Keratinocyte (primary cell): ENCODE measurements around the gene GPRC5C. TPM values are rescaled to one million over a fixed set of nuclear protein-coding genes. Genes with fewer than 3 reads are reported as not detected.

Source experiments
- DNase-seq: peaks from one replicate; pipeline ENCODE4 v3.0.0-alpha.2; 2011; ENCODE audit warnings: low read depth, missing footprints, low spot score
- FAIRE-seq: peaks from 2 replicates; lab custom pipeline; 2011; peaks lifted over from hg19 to GRCh38; lab: Jason Lieb, UNC
- H2AFZ ChIP-seq: 2 replicates; pipeline ENCODE4 v1.6.0; 2012; ENCODE audit warnings: low read length, control low read depth, inconsistent platforms; ENCODE audit not compliant: control insufficient read depth
- H3K27ac ChIP-seq: 2 replicates; pipeline ENCODE4 v1.5.1; 2011; ENCODE audit warnings: low read length; ENCODE audit not compliant: control insufficient read depth, insufficient read depth
- H3K27me3 ChIP-seq: 3 replicates; pipeline ENCODE4 v1.6.0; 2011; ENCODE audit warnings: low read length; ENCODE audit not compliant: control insufficient read depth, insufficient read depth; ENCODE audit errors: extremely low read depth
- H3K36me3 ChIP-seq, 2 experiments: 2 replicates in 1 of 2; 3 replicates in 1 of 2; pipeline ENCODE4 v1.5.1; 2011; ENCODE audit warnings: low read length in 2 of 2, mild to moderate bottlenecking in 1 of 2; ENCODE audit not compliant: control insufficient read depth in 2 of 2, insufficient read depth in 2 of 2; ENCODE audit errors: extremely low read depth in 1 of 2
- H3K4me1 ChIP-seq: 3 replicates; pipeline ENCODE4 v1.5.1; 2011; ENCODE audit warnings: low read length; ENCODE audit not compliant: control insufficient read depth, insufficient read depth; ENCODE audit errors: extremely low read depth
- H3K4me2 ChIP-seq: 3 replicates; pipeline ENCODE4 v1.6.0; 2011; ENCODE audit warnings: low read depth, low read length; ENCODE audit not compliant: control insufficient read depth, insufficient read depth; ENCODE audit errors: extremely low read depth
- H3K4me3 ChIP-seq, 3 experiments: fragments of 200-600 bp in 1 of 3; sonication (generic) in 1 of 3; 2 replicates in 2 of 3; 3 replicates in 1 of 3; pipeline ENCODE4 v1.5.1; 2011 to 2016; ENCODE audit warnings: low read length in 3 of 3, mild to moderate bottlenecking in 3 of 3, control low read depth in 2 of 3, inconsistent platforms in 1 of 3, low read depth in 1 of 3, mixed read lengths in 1 of 3, mixed run types in 1 of 3, moderate library complexity in 1 of 3; ENCODE audit not compliant: control insufficient read depth in 2 of 3, insufficient read depth in 2 of 3; ENCODE audit errors: extremely low read depth in 1 of 3
- H3K79me2 ChIP-seq: 2 replicates; pipeline ENCODE4 v1.6.0; 2012; ENCODE audit warnings: low read length; ENCODE audit not compliant: control insufficient read depth, insufficient read depth
- H3K9ac ChIP-seq: 3 replicates; pipeline ENCODE4 v1.6.0; 2011; ENCODE audit warnings: low read length; ENCODE audit not compliant: control insufficient read depth, insufficient read depth; ENCODE audit errors: extremely low read depth
- H3K9me1 ChIP-seq: 3 replicates; pipeline ENCODE4 v1.6.0; 2011; ENCODE audit warnings: low read length; ENCODE audit not compliant: control insufficient read depth, insufficient read depth; ENCODE audit errors: extremely low read depth
- H3K9me3 ChIP-seq: 2 replicates; pipeline ENCODE4 v1.5.1; 2012; ENCODE audit warnings: low read depth, low read length; ENCODE audit not compliant: control insufficient read depth
- H4K20me1 ChIP-seq: 3 replicates; pipeline ENCODE4 v1.6.0; 2011; ENCODE audit warnings: low read length; ENCODE audit not compliant: control insufficient read depth, insufficient read depth; ENCODE audit errors: extremely low read depth
- EZH2 ChIP-seq: IDR thresholded peaks from one replicate; pipeline ENCODE4 v1.6.1; 2012; ENCODE audit warnings: inconsistent platforms, mild to moderate bottlenecking, low read length, moderate library complexity
- dilution Hi-C: fragments of 300-500 bp; cut with MboI; formaldehyde crosslinking; loops from one replicate; pipeline ENCODE4 v1.7.0; 2020; ENCODE audit warnings: low sequenced_read_pairs; ENCODE audit not compliant: extremely low pct_ligation_motif_present
- polyA plus RNA-seq, 5 experiments: library from polyadenylated mRNA; depleted of rRNA in 3 of 5; stranded (reverse) in 3 of 5; stranded (forward) in 1 of 5; unstranded in 1 of 5; fragments of >200 nt; gene quantifications; 1 replicate in 1 of 5; 2 replicates in 3 of 5; 3 replicates in 1 of 5; pipeline versions ENCODE4 v1.2.1 to v1.2.3, GENCODE V29; 2011 to 2012; ENCODE audit warnings: missing spikeins in 2 of 5, low read depth in 1 of 5, low replicate concordance in 1 of 5
- TF ChIP-seq, protein P1 (sequence below), 3 experiments: IDR thresholded peaks in 1 of 3; conservative IDR thresholded peaks in 1 of 3; optimal IDR thresholded peaks in 1 of 3; 2 replicates in 2 of 3; 3 replicates in 1 of 3; pipeline versions ENCODE3 to v1.5.1; 2011; ENCODE audit warnings: low read length in 3 of 3, mild to moderate bottlenecking in 3 of 3, moderate library complexity in 2 of 3, control low read depth in 1 of 3, inconsistent platforms in 1 of 3; ENCODE audit not compliant: insufficient read depth in 2 of 3; ENCODE audit errors: extremely low read depth in 1 of 3

The GPRC5C gene
- polyA plus RNA-seq, 1 donor (not counting 4 experiments of a cell fraction or from before 2014, with no cell fraction given) = 24.2 TPM

DNA sequence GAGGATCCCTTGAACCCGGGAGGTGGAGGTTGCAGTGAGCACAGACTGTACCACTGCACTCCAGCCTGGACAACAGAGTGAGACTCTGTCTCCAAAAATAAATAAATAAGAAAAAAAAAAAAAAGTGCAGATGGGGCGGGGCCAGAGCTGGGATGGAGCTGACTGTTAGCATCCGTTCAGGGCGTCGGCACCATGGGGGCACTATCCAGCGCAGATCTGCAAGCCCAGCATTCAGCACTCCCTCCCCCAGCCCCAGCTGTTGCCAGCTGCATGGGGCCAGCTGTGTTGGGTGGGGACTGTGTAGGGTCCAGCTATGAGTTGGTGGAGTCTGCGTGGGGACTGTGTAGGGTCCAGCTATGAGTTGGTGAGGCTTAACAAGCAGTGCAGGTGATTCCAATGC, 13.3 kb downstream of the GPRC5C start:
- no peak for FAIRE-seq
- dilution Hi-C loops = no loop called here
- Histone ChIP-seq H3K36me3 (peaks cover 4% of the 10 kb centered on the region in 2 experiments), H4K20me1 (no peaks in the 10 kb centered on the region), H3K4me2 (no peak overlapping the region), H3K9me1 (peaks cover 2% of the 10 kb centered on the region), H3K4me1 (peaks cover 14% of the 10 kb centered on the region), H3K9me3 (no peaks in the 10 kb centered on the region), H3K79me2 (no peaks in the 10 kb centered on the region), H3K4me3 (no peak overlapping the region), H3K27ac (no peak overlapping the region), H3K9ac (no peak overlapping the region), H3K27me3 (no peaks in the 10 kb centered on the region), H2AFZ (no peak overlapping the region)
- TF ChIP-seq EZH2 = no peak
- TF ChIP-seq, protein P1, sequence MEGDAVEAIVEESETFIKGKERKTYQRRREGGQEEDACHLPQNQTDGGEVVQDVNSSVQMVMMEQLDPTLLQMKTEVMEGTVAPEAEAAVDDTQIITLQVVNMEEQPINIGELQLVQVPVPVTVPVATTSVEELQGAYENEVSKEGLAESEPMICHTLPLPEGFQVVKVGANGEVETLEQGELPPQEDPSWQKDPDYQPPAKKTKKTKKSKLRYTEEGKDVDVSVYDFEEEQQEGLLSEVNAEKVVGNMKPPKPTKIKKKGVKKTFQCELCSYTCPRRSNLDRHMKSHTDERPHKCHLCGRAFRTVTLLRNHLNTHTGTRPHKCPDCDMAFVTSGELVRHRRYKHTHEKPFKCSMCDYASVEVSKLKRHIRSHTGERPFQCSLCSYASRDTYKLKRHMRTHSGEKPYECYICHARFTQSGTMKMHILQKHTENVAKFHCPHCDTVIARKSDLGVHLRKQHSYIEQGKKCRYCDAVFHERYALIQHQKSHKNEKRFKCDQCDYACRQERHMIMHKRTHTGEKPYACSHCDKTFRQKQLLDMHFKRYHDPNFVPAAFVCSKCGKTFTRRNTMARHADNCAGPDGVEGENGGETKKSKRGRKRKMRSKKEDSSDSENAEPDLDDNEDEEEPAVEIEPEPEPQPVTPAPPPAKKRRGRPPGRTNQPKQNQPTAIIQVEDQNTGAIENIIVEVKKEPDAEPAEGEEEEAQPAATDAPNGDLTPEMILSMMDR (optimal IDR thresholded peaks at IDR 0.05 in 1 of 3, IDR thresholded peaks at IDR 0.05 in 1 of 3, conservative IDR thresholded peaks at IDR 0.05 in 1 of 3; ENCODE audit: extremely low read depth in 1 of 3, insufficient read depth in 2 of 3, low read length in 3 of 3) = no peak
- no peak for DNase-seq

DNA sequence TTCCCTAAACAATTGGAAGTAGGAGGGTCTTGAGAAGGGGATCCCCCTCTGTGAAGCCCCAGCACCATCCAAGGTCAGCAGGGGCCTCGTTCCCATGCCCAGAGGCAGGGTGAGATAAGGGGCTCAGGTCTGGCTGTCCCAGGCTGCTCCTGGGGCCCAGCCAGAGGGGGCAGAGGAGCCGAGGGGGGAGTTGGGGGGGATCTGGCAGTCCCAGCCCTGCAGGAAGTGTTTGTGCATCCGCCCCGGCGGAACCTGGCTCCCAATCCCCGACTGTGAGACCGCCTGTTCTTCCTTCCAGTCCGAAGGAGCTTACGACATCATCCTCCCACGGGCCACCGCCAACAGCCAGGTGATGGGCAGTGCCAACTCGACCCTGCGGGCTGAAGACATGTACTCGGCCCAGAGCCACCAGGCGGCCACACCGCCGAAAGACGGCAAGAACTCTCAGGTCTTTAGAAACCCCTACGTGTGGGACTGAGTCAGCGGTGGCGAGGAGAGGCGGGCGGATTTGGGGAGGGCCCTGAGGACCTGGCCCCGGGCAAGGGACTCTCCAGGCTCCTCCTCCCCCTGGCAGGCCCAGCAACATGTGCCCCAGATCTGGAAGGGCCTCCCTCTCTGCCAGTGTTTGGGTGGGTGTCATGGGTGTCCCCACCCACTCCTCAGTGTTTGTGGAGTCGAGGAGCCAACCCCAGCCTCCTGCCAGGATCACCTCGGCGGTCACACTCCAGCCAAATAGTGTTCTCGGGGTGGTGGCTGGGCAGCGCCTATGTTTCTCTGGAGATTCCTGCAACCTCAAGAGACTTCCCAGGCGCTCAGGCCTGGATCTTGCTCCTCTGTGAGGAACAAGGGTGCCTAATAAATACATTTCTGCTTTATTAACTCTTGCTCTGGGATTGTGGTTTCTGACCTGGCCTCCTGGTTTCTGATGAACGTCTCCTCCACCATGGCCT, 14.9 kb downstream of the GPRC5C start:
- H2AFZ ChIP-seq = no peak overlapping the region
- no peaks in the 10 kb centered on the region for H4K20me1 ChIP-seq
- no peaks in the 10 kb centered on the region for H3K79me2 ChIP-seq
- H3K9me3 ChIP-seq = no peaks in the 10 kb centered on the region
- peaks cover 0 to 1% of the 10 kb centered on the region in 2 experiments for H3K36me3 ChIP-seq
- H3K9me1 ChIP-seq = peaks cover 2% of the 10 kb centered on the region
- no peak for FAIRE-seq
- no peak overlapping the region for H3K9ac ChIP-seq
- dilution Hi-C loops = no loop called here
- DNase-seq = no peak
- no peak overlapping the region for H3K27ac ChIP-seq
- TF ChIP-seq, protein P1 (optimal IDR thresholded peaks at IDR 0.05 in 1 of 3, IDR thresholded peaks at IDR 0.05 in 1 of 3, conservative IDR thresholded peaks at IDR 0.05 in 1 of 3; ENCODE audit: extremely low read depth in 1 of 3, insufficient read depth in 2 of 3, low read length in 3 of 3) = no peak
- no peak for TF ChIP-seq EZH2
- H3K27me3 ChIP-seq = peaks cover 2% of the 10 kb centered on the region
- no peak overlapping the region for H3K4me2 ChIP-seq
- no peak overlapping the region for H3K4me3 ChIP-seq
- peaks cover 14% of the 10 kb centered on the region for H3K4me1 ChIP-seq
